A549 (cell line): ENCODE data around the gene SIRPA. TPM values are rescaled to one million over a fixed set of nuclear protein-coding genes. Genes with fewer than 3 reads are reported as not detected.
A peak's percentile ranks its signal among the peaks of the same experiment; 100 is the strongest.

Experiments
- ATAC-seq, 2 experiments: fragments of 200-7000 bp in 1 of 2; fragments of >200 bp in 1 of 2; cut with Nextera tagmentation in 1 of 2; cut with Tn5 transposase in 1 of 2; 3 replicates each; pipeline versions ENCODE4 v1.8.0 to v1.9.1; 2018 to 2020; ENCODE audit warnings: mild to moderate bottlenecking in 1 of 2, moderate library complexity in 1 of 2
- CTCF ChIA-PET: fragments of 300-600 bp; sonication (Branson Sonifier 250); formaldehyde crosslinking; extraction: SDS; loops from one replicate; lab custom pipeline; 2021; ENCODE audit warnings: antibody characterized with exemption, inconsistent platforms; lab: Yijun Ruan, JAX
- POLR2A ChIA-PET: fragments of 350-600 bp; formaldehyde crosslinking; extraction: SDS; loops from one replicate; lab custom pipeline; 2021; ENCODE audit warnings: antibody characterized with exemption, inconsistent platforms; lab: Yijun Ruan, JAX
- DNase-seq, 2 experiments: peaks; one replicate each; pipeline versions ENCODE4 v3.0.0 to v3.0.0-alpha.2; 2011 to 2016; ENCODE audit warnings: low read depth in 1 of 2, low spot score in 1 of 2
- FAIRE-seq: peaks from 2 replicates; lab custom pipeline; 2011; peaks lifted over from hg19 to GRCh38; lab: Jason Lieb, UNC
- H3K27ac ChIP-seq, 2 experiments: fragments of >200 bp; sonication (Bioruptor Twin); formaldehyde crosslinking; 3 replicates each; pipeline ENCODE4 v1.5.1; 2016 to 2017
- H3K4me1 ChIP-seq: fragments of >200 bp; sonication (Bioruptor Twin); formaldehyde crosslinking; 3 replicates; pipeline ENCODE4 v1.6.1; 2016
- H3K4me2 ChIP-seq: fragments of >200 bp; sonication (Bioruptor Twin); formaldehyde crosslinking; 3 replicates; pipeline ENCODE4 v1.6.1; 2016
- H3K4me3 ChIP-seq: fragments of >200 bp; sonication (Bioruptor Twin); formaldehyde crosslinking; 3 replicates; pipeline ENCODE4 v1.5.1; 2016
- H3K9me3 ChIP-seq: fragments of >200 bp; sonication (Bioruptor Twin); formaldehyde crosslinking; 3 replicates; pipeline ENCODE4 v1.6.1; 2016
- CHD4 ChIP-seq: fragments of 200-600 bp; sonication (generic); IDR thresholded peaks from 2 replicates; pipeline ENCODE4 v1.6.1; 2016; ENCODE audit warnings: antibody characterized with exemption, mild to moderate bottlenecking, borderline replicate concordance
- EHMT2 ChIP-seq: fragments of 200-600 bp; sonication (generic); IDR thresholded peaks from 2 replicates; pipeline ENCODE4 v1.6.1; 2016; ENCODE audit warnings: antibody characterized with exemption, low read depth, mild to moderate bottlenecking, moderate library complexity
- EP300 ChIP-seq, 2 experiments: fragments of >200 bp; sonication (Bioruptor Twin); formaldehyde crosslinking; IDR thresholded peaks; 2 replicates in 1 of 2; 3 replicates in 1 of 2; pipeline ENCODE4 v1.6.1; 2016 to 2017
- FOSB ChIP-seq: fragments of 250-450 bp; sonication (Bioruptor Pico); IDR thresholded peaks from 2 replicates; pipeline ENCODE4 v1.5.0; 2020; ENCODE audit warnings: mild to moderate bottlenecking, moderate library complexity
- FOXS1 ChIP-seq: fragments of 250-450 bp; sonication (Bioruptor Pico); IDR thresholded peaks from 2 replicates; pipeline ENCODE4 v1.5.0; 2020; ENCODE audit warnings: mild to moderate bottlenecking, moderate library complexity
- HDAC2 ChIP-seq: fragments of 200-600 bp; sonication (generic); IDR thresholded peaks from 2 replicates; pipeline ENCODE4 v1.6.1; 2016
- HEYL ChIP-seq: fragments of 250-450 bp; sonication (Bioruptor Pico); IDR thresholded peaks from 2 replicates; pipeline ENCODE4 v1.8.0; 2021; ENCODE audit warnings: mild to moderate bottlenecking, moderate library complexity
- HOXA7 ChIP-seq: fragments of 250-450 bp; sonication (Bioruptor Pico); IDR thresholded peaks from 2 replicates; pipeline ENCODE4 v1.5.0; 2020; ENCODE audit warnings: mild to moderate bottlenecking, moderate library complexity
- HOXB5 ChIP-seq: fragments of 250-450 bp; sonication (Bioruptor Pico); IDR thresholded peaks from 2 replicates; pipeline ENCODE4 v1.5.0; 2020; ENCODE audit warnings: mild to moderate bottlenecking, moderate library complexity
- JUN ChIP-seq, 2 experiments: fragments of >200 bp; sonication (Bioruptor Twin); formaldehyde crosslinking; IDR thresholded peaks; 2 replicates in 1 of 2; 3 replicates in 1 of 2; pipeline ENCODE4 v1.6.1; 2016 to 2017
- KDM5A ChIP-seq: fragments of 200-600 bp; sonication (generic); IDR thresholded peaks from 2 replicates; pipeline ENCODE4 v1.6.1; 2016; ENCODE audit warnings: antibody characterized with exemption, mild to moderate bottlenecking
- MAFK ChIP-seq: fragments of 450-650 bp; IDR thresholded peaks from 2 replicates; pipeline ENCODE4 v1.6.1; 2014; ENCODE audit not compliant: partially characterized antibody
- MAZ ChIP-seq: fragments of 150-350 bp; IDR thresholded peaks from 2 replicates; pipeline ENCODE4 v1.6.1; 2014; ENCODE audit warnings: antibody characterized with exemption, low read depth, low read length, borderline replicate concordance
- MYC ChIP-seq: IDR thresholded peaks from 2 replicates; pipeline ENCODE4 v1.6.1; 2012; ENCODE audit warnings: mild to moderate bottlenecking, inconsistent platforms, low read length, improper control_type of control experiment, borderline replicate concordance
- NFE2L2 ChIP-seq: fragments of 150-350 bp; conservative IDR thresholded peaks from 2 replicates; pipeline ENCODE4 v1.6.1; 2014; ENCODE audit warnings: low read length
- PHF8 ChIP-seq: fragments of 200-600 bp; sonication (generic); IDR thresholded peaks from 2 replicates; pipeline ENCODE4 v1.6.1; 2016; ENCODE audit warnings: low read depth, mild to moderate bottlenecking, antibody characterized with exemption, moderate library complexity, borderline replicate concordance
- POLR2AphosphoS2 ChIP-seq: conservative IDR thresholded peaks from 2 replicates; pipeline ENCODE4 v1.6.1; 2012; ENCODE audit warnings: low read length, improper control_type of control experiment, inconsistent platforms
- RAD21 ChIP-seq, 2 experiments: fragments of >200 bp in 1 of 2; sonication (Bioruptor Twin) in 1 of 2; formaldehyde crosslinking in 1 of 2; IDR thresholded peaks in 1 of 2; conservative IDR thresholded peaks in 1 of 2; 2 replicates in 1 of 2; 3 replicates in 1 of 2; pipeline ENCODE4 v1.6.1; 2012 to 2018; ENCODE audit warnings: inconsistent platforms in 1 of 2
- RCOR1 ChIP-seq: fragments of 150-350 bp; IDR thresholded peaks from 2 replicates; pipeline ENCODE4 v1.6.1; 2014; ENCODE audit warnings: antibody characterized with exemption, low read length, low read depth
- RFX5 ChIP-seq: fragments of 450-650 bp; IDR thresholded peaks from 2 replicates; pipeline ENCODE4 v1.7.1; 2014; ENCODE audit warnings: antibody characterized with exemption, mild to moderate bottlenecking, moderate library complexity
- RNF2 ChIP-seq: fragments of 200-600 bp; sonication (generic); IDR thresholded peaks from 2 replicates; pipeline ENCODE4 v1.6.1; 2016; ENCODE audit warnings: low read depth, mild to moderate bottlenecking, antibody characterized with exemption, moderate library complexity, borderline replicate concordance
- SMC3 ChIP-seq: fragments of >200 bp; sonication (Bioruptor Twin); formaldehyde crosslinking; IDR thresholded peaks from 3 replicates; pipeline ENCODE4 v1.6.1; 2018; ENCODE audit warnings: inconsistent platforms
- SREBF2 ChIP-seq: fragments of 450-650 bp; IDR thresholded peaks from 2 replicates; pipeline ENCODE4 v1.6.1; 2014; ENCODE audit warnings: mild to moderate bottlenecking, moderate library complexity
- TFCP2L1 ChIP-seq: fragments of 250-450 bp; sonication (Bioruptor Pico); IDR thresholded peaks from 2 replicates; pipeline ENCODE4 v1.5.0; 2021; ENCODE audit warnings: mild to moderate bottlenecking
- TP53 ChIP-seq: fragments of 250-450 bp; sonication (Bioruptor Pico); IDR thresholded peaks from 2 replicates; pipeline ENCODE4 v1.5.0; 2021; ENCODE audit warnings: mild to moderate bottlenecking, moderate library complexity
- ZC3H11A ChIP-seq: fragments of 450-650 bp; IDR thresholded peaks from 2 replicates; pipeline ENCODE4 v1.6.1; 2014; ENCODE audit warnings: antibody characterized with exemption, mild to moderate bottlenecking
- ZFP36 ChIP-seq: fragments of 450-650 bp; IDR thresholded peaks from 2 replicates; pipeline ENCODE4 v1.6.1; 2014; ENCODE audit warnings: borderline replicate concordance; ENCODE audit not compliant: partially characterized antibody
- ZNF302 ChIP-seq: fragments of 250-450 bp; sonication (Bioruptor Pico); IDR thresholded peaks from 2 replicates; pipeline ENCODE4 v1.9.0; 2021; ENCODE audit warnings: inconsistent platforms, mild to moderate bottlenecking, moderate library complexity
- WGBS: methylation state at CpG from one replicate; pipeline ENCODE4 v1.1.6; 2017; ENCODE audit errors: missing lambda C conversion rate; 5-methylcytosine and 5-hydroxymethylcytosine counted together
- polyA plus RNA-seq, 4 experiments: library from polyadenylated mRNA; depleted of rRNA in 3 of 4; stranded (reverse); fragments of >200 nt; fragmentation: RNase III in 1 of 4; extraction: RNeasy Plus Mini Kit Qiagen cat#74134 plus additional on column Dnase treatment in 1 of 4; gene quantifications; 2 replicates in 3 of 4; 3 replicates in 1 of 4; pipeline ENCODE4 v1.2.3, GENCODE V29; 2011 to 2017
- TF ChIP-seq, protein P1 (sequence below): fragments of >200 bp; sonication (Bioruptor Twin); formaldehyde crosslinking; IDR thresholded peaks from 2 replicates; pipeline ENCODE4 v1.6.1; 2016
- TF ChIP-seq, protein P2 (sequence below): IDR thresholded peaks from 2 replicates; pipeline ENCODE4 v1.6.1; 2012

Gene SIRPA
- polyA plus RNA-seq, 2 of the 4 experiments (the other 2 are of a cell fraction) = 12.8 to 21.6 TPM

DNA sequence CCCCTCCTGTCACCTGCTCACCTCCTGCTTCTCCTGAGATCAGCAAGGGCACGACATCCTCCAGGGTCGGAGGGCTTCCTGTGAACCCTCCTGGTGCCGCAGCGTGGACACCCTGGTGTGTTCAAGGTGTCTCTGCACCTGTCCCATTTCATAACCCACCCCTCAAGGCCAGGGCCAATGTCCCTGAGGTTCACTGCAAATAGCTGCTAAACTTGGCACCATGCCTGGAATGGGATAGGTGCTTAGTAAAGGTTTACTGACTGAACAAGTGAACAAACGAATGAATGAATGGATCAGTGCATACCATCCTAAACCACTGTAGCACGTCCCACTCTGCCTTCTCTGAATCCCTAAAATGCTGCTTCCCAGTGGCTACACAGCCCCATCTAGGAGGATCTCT lies 35.0 kb downstream of the SIRPA start:
- Histone ChIP-seq H3K4me2 (no peak overlapping the region), H3K27ac (no peak overlapping the region), H3K9me3 (no peaks in the 10 kb centered on the region), H3K4me3 (no peak overlapping the region), H3K4me1 (peaks cover 12% of the 10 kb centered on the region)
- ChIA-PET CTCF (interaction anchor here (1.2 to 1.5 kb wide), 2 partner anchors 11 to 242 kb away, joined by 4 read pairs; no protein-coding TSS in a partner anchor), POLR2A (no interaction called here)
- DNase-seq = no peak
- 93% methylated on average over 6 of the region's 6 CpGs for WGBS
- peak; percentile 32 for FAIRE-seq
- ATAC-seq = no peak
- TF ChIP-seq MAFK = no peak
- TF ChIP-seq FOSB (CRISPR knock-in tag) = no peak
- no peak for TF ChIP-seq TFCP2L1 (CRISPR knock-in tag)
- TF ChIP-seq NFE2L2 = no peak
- no peak for TF ChIP-seq RFX5
- no peak for TF ChIP-seq POLR2AphosphoS2
- no peak for TF ChIP-seq HEYL (CRISPR knock-in tag)
- TF ChIP-seq HOXB5 = no peak

DNA sequence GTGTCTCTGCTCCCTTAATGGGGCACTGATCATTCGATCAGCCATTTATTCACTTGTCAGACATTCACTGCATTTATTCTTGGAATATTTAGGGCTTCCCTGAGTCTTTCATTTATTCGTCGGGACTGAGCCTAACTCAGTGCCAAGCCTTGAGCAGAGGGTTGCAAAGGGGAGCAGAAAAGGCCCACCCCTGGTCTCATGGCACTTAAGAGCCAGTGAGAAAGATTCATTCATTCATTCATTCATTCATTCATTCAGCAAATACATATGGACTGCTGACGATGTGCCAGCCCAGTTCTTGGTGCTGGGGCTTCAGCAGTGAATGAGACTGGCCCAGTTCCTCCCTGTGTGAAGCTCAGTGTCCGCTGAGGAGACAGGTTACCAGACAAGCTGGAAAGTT lies 36.6 kb downstream of the SIRPA start:
- ATAC-seq (no peak), FAIRE-seq (no peak), DNase-seq (no peak)
- TF ChIP-seq, protein P1, sequence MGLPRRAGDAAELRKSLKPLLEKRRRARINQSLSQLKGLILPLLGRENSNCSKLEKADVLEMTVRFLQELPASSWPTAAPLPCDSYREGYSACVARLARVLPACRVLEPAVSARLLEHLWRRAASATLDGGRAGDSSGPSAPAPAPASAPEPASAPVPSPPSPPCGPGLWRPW = no peak
- TF ChIP-seq MAZ = no peak
- no peak for TF ChIP-seq HDAC2
- H3K27ac ChIP-seq = no peak overlapping the region
- H3K4me1 ChIP-seq = peaks cover 12% of the 10 kb centered on the region
- H3K9me3 ChIP-seq = no peaks in the 10 kb centered on the region
- ChIA-PET CTCF (interaction anchor here (0.7 to 1.0 kb wide), 3 partner anchors 19 to 167 kb away, joined by 3 to 4 read pairs (median 3); no protein-coding TSS in a partner anchor), POLR2A (no interaction called here)
- 85% methylated on average over 5 of the region's 5 CpGs for WGBS
- H3K4me3 ChIP-seq = no peak overlapping the region
- H3K4me2 ChIP-seq = no peak overlapping the region

DNA sequence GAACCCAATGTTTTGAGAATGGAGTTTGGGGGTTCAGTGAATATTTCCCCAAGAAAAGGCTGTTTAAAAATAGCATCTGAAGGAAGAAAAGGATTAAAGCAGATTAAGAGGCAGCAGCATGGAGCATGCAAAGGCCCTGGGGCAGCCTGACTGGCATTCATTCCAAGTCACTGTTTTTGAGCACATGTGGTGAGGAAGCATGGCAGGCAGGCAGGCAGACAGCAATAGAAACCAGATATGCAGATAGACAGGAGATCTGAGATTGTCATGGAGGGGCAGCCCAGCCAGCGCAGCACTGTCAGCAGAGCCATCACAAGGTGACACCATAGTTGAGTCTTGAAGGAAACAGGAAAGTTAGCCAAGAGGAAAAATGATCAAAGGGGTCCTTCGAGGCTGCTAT lies 37.8 kb downstream of the SIRPA start:
- ChIA-PET POLR2A (no interaction called here), CTCF (interaction anchor here (1.0 kb wide), 1 partner anchor 33 kb away, joined by 4 read pairs; no protein-coding TSS in a partner anchor)
- Histone ChIP-seq H3K4me1 (peaks cover 12% of the 10 kb centered on the region), H3K9me3 (no peaks in the 10 kb centered on the region), H3K4me2 (no peak overlapping the region), H3K4me3 (no peak overlapping the region), H3K27ac (no peak overlapping the region)
- ATAC-seq (no peak), FAIRE-seq (no peak), DNase-seq (no peak)
- TF ChIP-seq EP300 (IDR thresholded peaks at IDR 0.05) = no peak
- TF ChIP-seq, protein P2, sequence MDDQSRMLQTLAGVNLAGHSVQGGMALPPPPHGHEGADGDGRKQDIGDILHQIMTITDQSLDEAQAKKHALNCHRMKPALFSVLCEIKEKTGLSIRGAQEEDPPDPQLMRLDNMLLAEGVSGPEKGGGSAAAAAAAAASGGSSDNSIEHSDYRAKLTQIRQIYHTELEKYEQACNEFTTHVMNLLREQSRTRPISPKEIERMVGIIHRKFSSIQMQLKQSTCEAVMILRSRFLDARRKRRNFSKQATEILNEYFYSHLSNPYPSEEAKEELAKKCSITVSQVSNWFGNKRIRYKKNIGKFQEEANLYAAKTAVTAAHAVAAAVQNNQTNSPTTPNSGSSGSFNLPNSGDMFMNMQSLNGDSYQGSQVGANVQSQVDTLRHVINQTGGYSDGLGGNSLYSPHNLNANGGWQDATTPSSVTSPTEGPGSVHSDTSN = no peak
- no peak for TF ChIP-seq KDM5A
- TF ChIP-seq CHD4 = no peak
- TF ChIP-seq HDAC2 = no peak
- TF ChIP-seq NFE2L2 = no peak
- no peak for TF ChIP-seq HOXA7 (CRISPR knock-in tag)
- TF ChIP-seq RNF2 = no peak
- TF ChIP-seq FOXS1 (CRISPR knock-in tag) = no peak
- TF ChIP-seq SMC3 = no peak
- no peak for TF ChIP-seq PHF8
- TF ChIP-seq ZFP36 = no peak
- no peak for TF ChIP-seq POLR2AphosphoS2
- no peak for TF ChIP-seq HEYL (CRISPR knock-in tag)
- 72% methylated on average over 2 of the region's 2 CpGs for WGBS

DNA sequence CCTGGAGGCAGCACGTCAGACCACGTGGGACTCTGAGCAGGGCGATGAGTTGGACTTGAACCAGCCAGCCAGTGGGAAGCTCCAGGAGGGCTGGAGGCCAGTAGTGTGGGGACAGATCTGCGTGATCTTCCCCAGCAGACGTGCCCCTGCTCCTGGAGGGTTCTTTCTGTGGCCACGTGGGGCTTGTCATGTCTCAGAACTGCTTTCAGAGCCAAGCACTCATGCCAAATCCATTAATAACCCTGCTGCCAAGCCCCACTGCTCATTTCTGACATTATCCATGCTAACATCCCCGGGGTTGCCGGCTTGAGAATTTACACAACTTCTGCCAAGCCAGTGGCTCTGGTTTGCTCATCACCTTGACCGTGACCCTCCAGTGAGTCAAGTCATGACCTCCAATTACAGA lies 38.3 kb downstream of the SIRPA start:
- DNase-seq = no peak
- ChIA-PET CTCF (no interaction called here), POLR2A (no interaction called here)
- no peak for ATAC-seq
- no peak for FAIRE-seq
- no peak overlapping the region for H3K27ac ChIP-seq
- WGBS = 91% methylated on average over 9 of the region's 9 CpGs
- H3K9me3 ChIP-seq = no peaks in the 10 kb centered on the region
- peaks cover 12% of the 10 kb centered on the region for H3K4me1 ChIP-seq
- H3K4me2 ChIP-seq = no peak overlapping the region
- H3K4me3 ChIP-seq = no peak overlapping the region
- no peak for TF ChIP-seq EHMT2
- TF ChIP-seq TP53 (CRISPR knock-in tag) = no peak
- no peak for TF ChIP-seq JUN (IDR thresholded peaks at IDR 0.05)
- TF ChIP-seq, protein P1 = no peak
- TF ChIP-seq ZC3H11A = no peak
- no peak for TF ChIP-seq RCOR1
- no peak for TF ChIP-seq SREBF2
- TF ChIP-seq RAD21 (conservative IDR thresholded peaks at IDR 0.05 in 1 of 2, IDR thresholded peaks at IDR 0.05 in 1 of 2) = no peak
- no peak for TF ChIP-seq EP300 (IDR thresholded peaks at IDR 0.05)
- no peak for TF ChIP-seq MYC
- TF ChIP-seq POLR2AphosphoS2 = no peak
- TF ChIP-seq HEYL (CRISPR knock-in tag) = no peak
- no peak for TF ChIP-seq ZNF302 (CRISPR knock-in tag)
- TF ChIP-seq NFE2L2 = no peak
